Measurements from ENCODE around the gene CASQ1.

GRCh38 chr1:160227034-160227433 lies 36.7 kb downstream of the CASQ1 start:
- no peak for TF ChIP-seq CTCF (IDR thresholded peaks at IDR 0.05; ENCODE audit: low read depth, low read length)
- no peak for TF ChIP-seq EZH2phosphoT487 (IDR thresholded peaks at IDR 0.05; ENCODE audit: low read depth)
